H1 (cell line): ENCODE measurements around the gene IL31RA. TPM values are rescaled to one million over a fixed set of nuclear protein-coding genes. Genes with fewer than 3 reads are reported as not detected.

Experiments
- CTCF ChIA-PET: fragments of 300-600 bp; sonication (Branson Sonifier 250); formaldehyde crosslinking; loops from one replicate; lab custom pipeline; 2021; ENCODE audit not compliant: partially characterized antibody; lab: Charles Lee
- POLR2A ChIA-PET: fragments of 300-600 bp; sonication (Branson Sonifier 250); formaldehyde crosslinking; loops from one replicate; lab custom pipeline; 2021; ENCODE audit warnings: inconsistent platforms; ENCODE audit not compliant: partially characterized antibody; lab: Charles Lee
- DNase-seq, 2 experiments: peaks; one replicate each; pipeline versions ENCODE4 v3.0.0 to v3.0.0-alpha.2; 2010 to 2022; ENCODE audit warnings: low spot score in 2 of 2, low read depth in 1 of 2, mixed read lengths in 1 of 2
- FAIRE-seq: peaks from 2 replicates; lab custom pipeline; 2011; peaks lifted over from hg19 to GRCh38; lab: Jason Lieb, UNC
- H2AFZ ChIP-seq: 2 replicates; pipeline ENCODE4 v1.8.1; 2012; ENCODE audit warnings: low read length, inconsistent platforms
- H2AK5ac ChIP-seq: 2 replicates; pipeline ENCODE4 v1.6.1; 2013; ENCODE audit warnings: low read depth, low read length
- H2BK120ac ChIP-seq: replicated peaks from 2 replicates; pipeline ENCODE3; 2013; ENCODE audit warnings: low read depth, low read length, inconsistent platforms
- H2BK12ac ChIP-seq: 2 replicates; pipeline ENCODE4 v1.6.1; 2013; ENCODE audit warnings: low read depth, low read length
- H2BK15ac ChIP-seq: 2 replicates; pipeline ENCODE4 v1.6.1; 2013; ENCODE audit warnings: low read length
- H2BK20ac ChIP-seq: 2 replicates; pipeline ENCODE4 v1.6.1; 2013; ENCODE audit warnings: low read length
- H2BK5ac ChIP-seq: 2 replicates; pipeline ENCODE4 v1.6.1; 2013; ENCODE audit warnings: low read depth, low read length
- H3K14ac ChIP-seq: 2 replicates; pipeline ENCODE4 v1.6.1; 2013; ENCODE audit warnings: inconsistent platforms; ENCODE audit not compliant: insufficient read length
- H3K18ac ChIP-seq: 2 replicates; pipeline ENCODE4 v1.6.1; 2013; ENCODE audit warnings: low read length; ENCODE audit errors: extremely low read depth
- H3K23ac ChIP-seq: 2 replicates; pipeline ENCODE4 v1.6.1; 2013; ENCODE audit warnings: inconsistent platforms; ENCODE audit not compliant: insufficient read length
- H3K23me2 ChIP-seq: 2 replicates; pipeline ENCODE4 v1.6.1; 2013; ENCODE audit warnings: low read depth, low read length
- H3K27ac ChIP-seq: 2 replicates; pipeline ENCODE4 v1.6.1; 2011; ENCODE audit warnings: low read depth, low read length, inconsistent platforms
- H3K27me3 ChIP-seq, 4 experiments: replicated peaks in 1 of 4; 1 replicate in 1 of 4; 2 replicates in 3 of 4; pipeline versions ENCODE4 v1.6.1 to v1.8.1; 2011 to 2013; ENCODE audit warnings: low read length in 3 of 4, mild to moderate bottlenecking in 3 of 4, inconsistent platforms in 2 of 4, mixed read lengths in 2 of 4, moderate library complexity in 1 of 4; ENCODE audit not compliant: control insufficient read depth in 3 of 4, insufficient read depth in 3 of 4; ENCODE audit errors: extremely low read depth in 1 of 4
- H3K36me3 ChIP-seq, 4 experiments: 2 replicates each; pipeline versions ENCODE4 v1.6.1 to v1.8.1; 2011 to 2013; ENCODE audit warnings: mild to moderate bottlenecking in 4 of 4, low read length in 3 of 4, moderate library complexity in 2 of 4, control low read depth in 1 of 4, inconsistent platforms in 1 of 4; ENCODE audit not compliant: insufficient read depth in 4 of 4, control insufficient read depth in 2 of 4
- H3K4ac ChIP-seq: replicated peaks from 2 replicates; pipeline ENCODE3; 2013; ENCODE audit warnings: low read length, low read depth, mixed read lengths, inconsistent platforms; ENCODE audit not compliant: insufficient read length
- H3K4me1 ChIP-seq, 4 experiments: replicated peaks in 1 of 4; 1 replicate in 1 of 4; 2 replicates in 3 of 4; pipeline versions ENCODE4 v1.6.1 to v1.8.1; 2011 to 2013; ENCODE audit warnings: low read length in 3 of 4, inconsistent platforms in 2 of 4, mixed read lengths in 1 of 4; ENCODE audit not compliant: insufficient read depth in 4 of 4, control insufficient read depth in 3 of 4
- H3K4me2 ChIP-seq, 2 experiments: 2 replicates each; pipeline versions ENCODE4 v1.6.1 to v1.8.1; 2011 to 2013; ENCODE audit warnings: low read depth in 2 of 2, low read length in 2 of 2, control low read depth in 1 of 2, inconsistent platforms in 1 of 2, mild to moderate bottlenecking in 1 of 2; ENCODE audit not compliant: insufficient read depth in 1 of 2
- H3K4me3 ChIP-seq, 4 experiments: fragments of 200-600, 300-600 bp in 1 of 4; sonication (generic), shearing (Covaris generic), sonication (Bioruptor Twin) in 1 of 4; 2 replicates each; pipeline versions ENCODE4 v1.5.1 to v1.8.1; 2011 to 2016; ENCODE audit warnings: low read length in 4 of 4, low read depth in 3 of 4, control low read depth in 2 of 4, inconsistent platforms in 2 of 4, mild to moderate bottlenecking in 2 of 4, mixed read lengths in 1 of 4, moderate library complexity in 1 of 4; ENCODE audit not compliant: insufficient read depth in 2 of 4; ENCODE audit errors: extremely low read depth in 1 of 4
- H3K56ac ChIP-seq: replicated peaks from 2 replicates; pipeline ENCODE3; 2013; ENCODE audit warnings: low read depth, mild to moderate bottlenecking, mixed read lengths, low read length, inconsistent platforms; ENCODE audit not compliant: insufficient read length
- H3K79me1 ChIP-seq: 2 replicates; pipeline ENCODE4 v1.6.1; 2013; ENCODE audit warnings: low read depth, low read length, control low read depth
- H3K79me2 ChIP-seq, 2 experiments: 2 replicates each; pipeline versions ENCODE4 v1.6.1 to v1.8.1; 2012 to 2013; ENCODE audit warnings: low read length in 2 of 2, mild to moderate bottlenecking in 2 of 2, inconsistent platforms in 1 of 2; ENCODE audit not compliant: insufficient read depth in 2 of 2, control insufficient read depth in 1 of 2
- H3K9ac ChIP-seq, 4 experiments: replicated peaks in 1 of 4; 1 replicate in 1 of 4; 2 replicates in 3 of 4; pipeline versions ENCODE4 v1.6.1 to v1.8.1; 2011 to 2013; ENCODE audit warnings: low read depth in 3 of 4, low read length in 3 of 4, control low read depth in 2 of 4, mild to moderate bottlenecking in 2 of 4, moderate library complexity in 2 of 4, inconsistent platforms in 1 of 4; ENCODE audit errors: extremely low read depth in 1 of 4
- H3K9me3 ChIP-seq, 2 experiments: 2 replicates each; pipeline versions ENCODE4 v1.6.1 to v1.8.1; 2012 to 2013; ENCODE audit warnings: mild to moderate bottlenecking in 2 of 2, moderate library complexity in 2 of 2, control low read depth in 1 of 2, inconsistent platforms in 1 of 2, low read depth in 1 of 2, low read length in 1 of 2, mixed read lengths in 1 of 2; ENCODE audit not compliant: insufficient read depth in 2 of 2
- H4K20me1 ChIP-seq, 2 experiments: replicated peaks in 1 of 2; 2 replicates each; pipeline versions ENCODE3 to v1.8.1; 2011 to 2013; ENCODE audit warnings: inconsistent platforms in 2 of 2, low read length in 2 of 2, mild to moderate bottlenecking in 1 of 2; ENCODE audit not compliant: insufficient read depth in 2 of 2, control insufficient read depth in 1 of 2
- H4K5ac ChIP-seq: 2 replicates; pipeline ENCODE4 v1.6.1; 2013; ENCODE audit warnings: low read length, low read depth, mixed read lengths, inconsistent platforms; ENCODE audit not compliant: insufficient read length
- H4K8ac ChIP-seq: 2 replicates; pipeline ENCODE4 v1.8.0; 2013; ENCODE audit warnings: mild to moderate bottlenecking, moderate library complexity, low read length, inconsistent platforms; ENCODE audit not compliant: insufficient read depth; ENCODE audit errors: extremely low read depth
- H4K91ac ChIP-seq: replicated peaks from 2 replicates; pipeline ENCODE3; 2013; ENCODE audit warnings: low read length, mixed read lengths, inconsistent platforms; ENCODE audit not compliant: insufficient read length
- CBX8 ChIP-seq: fragments of 300-800, 300-1000 bp; sonication (generic); IDR thresholded peaks from 2 replicates; pipeline ENCODE4 v1.7.1; 2016; ENCODE audit warnings: low read depth, low read length, borderline replicate concordance
- CEBPB ChIP-seq: IDR thresholded peaks from 2 replicates; pipeline ENCODE4 v1.6.1; 2012; ENCODE audit warnings: low read depth, low read length
- CHD1 ChIP-seq: IDR thresholded peaks from 2 replicates; pipeline ENCODE4 v1.6.1; 2012; ENCODE audit warnings: low read depth, low read length, improper control_type of control experiment
- CTBP2 ChIP-seq: IDR thresholded peaks from 2 replicates; pipeline ENCODE4 v1.7.0; 2011; ENCODE audit warnings: borderline replicate concordance, mild to moderate bottlenecking, moderate library complexity, mixed read lengths, low read length; ENCODE audit not compliant: insufficient read depth, insufficient read length
- E2F6 ChIP-seq: IDR thresholded peaks from 2 replicates; pipeline ENCODE4 v1.6.1; 2012; ENCODE audit warnings: inconsistent platforms
- EZH2 ChIP-seq: fragments of 200-600 bp; sonication (generic); IDR thresholded peaks from 2 replicates; pipeline ENCODE4 v1.7.1; 2012; ENCODE audit warnings: low read depth, mild to moderate bottlenecking, moderate library complexity, low read length, inconsistent platforms; ENCODE audit not compliant: severe bottlenecking
- MAFK ChIP-seq: IDR thresholded peaks from 2 replicates; pipeline ENCODE4 v1.6.1; 2012; ENCODE audit warnings: low read depth, mild to moderate bottlenecking, improper control_type of control experiment, low read length
- POLR2A ChIP-seq, 2 experiments: IDR thresholded peaks; 1 replicate in 1 of 2; 2 replicates in 1 of 2; pipeline ENCODE4 v1.6.1; 2011; ENCODE audit warnings: low read depth in 2 of 2, low read length in 2 of 2, mild to moderate bottlenecking in 2 of 2; ENCODE audit errors: control extremely low read depth in 1 of 2
- RFX5 ChIP-seq: IDR thresholded peaks from 2 replicates; pipeline ENCODE4 v1.6.1; 2011; ENCODE audit warnings: low read depth, low read length, improper control_type of control experiment, borderline replicate concordance
- SP1 ChIP-seq: IDR thresholded peaks from 2 replicates; pipeline ENCODE4 v1.6.1; 2011; ENCODE audit warnings: low read depth, low read length
- WGBS, 2 experiments: shearing (Covaris generic) in 1 of 2; methylation state at CpG; one replicate each; pipeline versions ENCODE4 v1.1.6 to v1.1.7; 2013 to 2015; ENCODE audit warnings: low lambda C conversion rate in 2 of 2, mixed read lengths in 2 of 2, inconsistent platforms in 1 of 2, low coverage in 1 of 2, missing lambda C conversion rate in 1 of 2; ENCODE audit not compliant: insufficient replicate concordance in 2 of 2, insufficient coverage in 1 of 2, insufficient read length in 1 of 2; ENCODE audit errors: extremely low coverage in 1 of 2, missing lambda C conversion rate in 1 of 2; 5-methylcytosine and 5-hydroxymethylcytosine counted together
- polyA plus RNA-seq, 7 experiments: library from polyadenylated mRNA; depleted of rRNA in 3 of 7; stranded (reverse) in 5 of 7; unstranded in 2 of 7; fragments of >200 nt in 5 of 7; fragments of 200-250 nt in 2 of 7; gene quantifications; 1 replicate in 5 of 7; 2 replicates in 1 of 7; 4 replicates in 1 of 7; pipeline versions ENCODE4 v1.2.1 to v1.2.3, GENCODE V29; 2011 to 2013; ENCODE audit warnings: missing spikeins in 2 of 7, mixed read lengths in 2 of 7
- total RNA-seq: library from RNA; stranded (reverse); fragmentation: NEBNext Ultra II Directional; extraction: Animal tissue kit (Norgen Biotek cat#: 25700); gene quantifications from 2 replicates; pipeline ENCODE4 v1.2.1, GENCODE V29; 2021
- TF ChIP-seq, protein P1 (sequence below): IDR thresholded peaks from 2 replicates; pipeline ENCODE4 v1.6.1; 2012; ENCODE audit warnings: low read length, inconsistent platforms

The IL31RA gene
- total and polyA plus RNA-seq, 2 of the 8 experiments (the other 6 are each of a cell fraction or from before 2014, with no cell fraction given), result not detected

- Histone ChIP-seq H2BK20ac (no peak overlapping the region), H3K9ac (no peak overlapping the region), H3K14ac (no peak overlapping the region), H3K4me2 (no peak overlapping the region), H2BK5ac (no peak overlapping the region), H3K4me1 (no peaks in the 10 kb centered on the region; a peak in 1 of 7 replicates), H3K4ac (no peak overlapping the region), H2BK120ac (no peak overlapping the region), H4K20me1 (no peaks in the 10 kb centered on the region), H4K8ac (no peak overlapping the region), H2AFZ (no peak overlapping the region), H3K36me3 (no peaks in the 10 kb centered on the region), H3K79me1 (no peaks in the 10 kb centered on the region), H3K56ac (no peak overlapping the region), H3K18ac (no peak overlapping the region), H3K23ac (no peak overlapping the region), H2AK5ac (no peak overlapping the region), H4K5ac (no peak overlapping the region), H4K91ac (no peak overlapping the region), H3K27me3 (no peaks in the 10 kb centered on the region), H3K79me2 (no peaks in the 10 kb centered on the region), H3K27ac (no peak overlapping the region), H3K9me3 (no peaks in the 10 kb centered on the region), H2BK12ac (no peak overlapping the region), H2BK15ac (no peak overlapping the region), H3K4me3 (no peak overlapping the region), H3K23me2 (0 out of 2 replicates have a peak, but pooled peaks cover 2% of the 10 kb centered on the region)
- TF ChIP-seq RFX5 (no peak), CBX8 (no peak), EZH2 (no peak), POLR2A (IDR thresholded peaks at IDR 0.05; ENCODE audit: control extremely low read depth in 1 of 2, low read depth in 2 of 2, low read length in 2 of 2) (no peak), CTBP2 (no peak), SP1 (no peak), MAFK (no peak), E2F6 (no peak), CHD1 (no peak), CEBPB (no peak)
- TF ChIP-seq, protein P1, sequence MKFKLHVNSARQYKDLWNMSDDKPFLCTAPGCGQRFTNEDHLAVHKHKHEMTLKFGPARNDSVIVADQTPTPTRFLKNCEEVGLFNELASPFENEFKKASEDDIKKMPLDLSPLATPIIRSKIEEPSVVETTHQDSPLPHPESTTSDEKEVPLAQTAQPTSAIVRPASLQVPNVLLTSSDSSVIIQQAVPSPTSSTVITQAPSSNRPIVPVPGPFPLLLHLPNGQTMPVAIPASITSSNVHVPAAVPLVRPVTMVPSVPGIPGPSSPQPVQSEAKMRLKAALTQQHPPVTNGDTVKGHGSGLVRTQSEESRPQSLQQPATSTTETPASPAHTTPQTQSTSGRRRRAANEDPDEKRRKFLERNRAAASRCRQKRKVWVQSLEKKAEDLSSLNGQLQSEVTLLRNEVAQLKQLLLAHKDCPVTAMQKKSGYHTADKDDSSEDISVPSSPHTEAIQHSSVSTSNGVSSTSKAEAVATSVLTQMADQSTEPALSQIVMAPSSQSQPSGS, result no peak
- ChIA-PET POLR2A (no interaction called here), CTCF (interaction anchor here (1.1 kb wide), 1 partner anchor 19 kb away, joined by 3 read pairs; no protein-coding TSS in a partner anchor)
- FAIRE-seq (no peak), DNase-seq (peak in 1 of 2 experiments; percentile 17)
- WGBS, 2 experiments, result 95% methylated on average over 3 of the region's 3 CpGs; no CpG with 5 or more reads in 1 of the 2 experiments
Measured at GRCh38 chr5:55915783-55916182, 64.6 kb downstream of the IL31RA start.
